HepG2 (cell line): Measurements from ENCODE around the gene TLDC2. TPM values are rescaled to one million over a fixed set of nuclear protein-coding genes. Genes with fewer than 3 reads are reported as not detected.
"Not testable (repeated sequence)": the region's sequence is repeated elsewhere in the genome, so short reads cannot be mapped to it uniquely, and the experiment has no call there.

Experiments used
- ATAC-seq: fragments of 200-7000 bp; cut with Tn5 transposase; 3 replicates; pipeline ENCODE4 v1.9.1; 2020; ENCODE audit warnings: mild to moderate bottlenecking, moderate library complexity
- BruUV-seq: library from RNA; stranded (reverse); fragments of 400-500 nt; replicated peaks from 2 replicates; lab custom pipeline; 2021; lab: Mats Ljungman, UMichigan
- CTCF ChIA-PET: fragments of 300-600 bp; formaldehyde crosslinking; extraction: SDS; loops from one replicate; lab custom pipeline; 2021; ENCODE audit warnings: low total read pairs, inconsistent platforms, low intra/inter-chr PET ratio; lab: Yijun Ruan, JAX
- POLR2A ChIA-PET: fragments of 350-600 bp; sonication (Branson Sonifier 250); formaldehyde crosslinking; loops from one replicate; lab custom pipeline; 2020; ENCODE audit warnings: antibody characterized with exemption, inconsistent platforms; lab: Yijun Ruan, JAX
- DNase-seq: peaks from one replicate; pipeline ENCODE4 v3.0.0-alpha.2; 2015; ENCODE audit warnings: low spot score
- FAIRE-seq: peaks from 3 replicates; lab custom pipeline; 2011; peaks lifted over from hg19 to GRCh38; lab: Jason Lieb, UNC
- H2AFZ ChIP-seq: one replicate; pipeline ENCODE4 v1.6.1; 2011; ENCODE audit warnings: low read length, inconsistent platforms
- H3K27ac ChIP-seq: fragments of 300-600 bp; 3 replicates; pipeline ENCODE4 v1.8.0; 2011; ENCODE audit warnings: mixed run types, mild to moderate bottlenecking, mixed read lengths, low read length, inconsistent platforms; ENCODE audit not compliant: insufficient read depth; ENCODE audit errors: extremely low read length
- H3K27me3 ChIP-seq, 2 experiments: fragments of 200-600 bp in 1 of 2; 2 replicates in 1 of 2; 3 replicates in 1 of 2; pipeline versions ENCODE4 v1.6.0 to v1.8.0; 2011; ENCODE audit warnings: low read length in 2 of 2, mild to moderate bottlenecking in 2 of 2, moderate library complexity in 2 of 2, inconsistent platforms in 1 of 2; ENCODE audit not compliant: insufficient read depth in 2 of 2, control insufficient read depth in 1 of 2
- H3K36me3 ChIP-seq, 2 experiments: fragments of 200-600 bp in 1 of 2; replicated peaks in 1 of 2; 2 replicates in 1 of 2; 3 replicates in 1 of 2; pipeline versions ENCODE4 v1.5.1 to v1.8.0; 2011; ENCODE audit warnings: low read length in 2 of 2, inconsistent platforms in 1 of 2; ENCODE audit not compliant: insufficient read depth in 2 of 2, control insufficient read depth in 1 of 2
- H3K4me1 ChIP-seq: 2 replicates; pipeline ENCODE4 v1.5.1; 2012; ENCODE audit warnings: low read length, inconsistent platforms; ENCODE audit not compliant: insufficient read depth
- H3K4me2 ChIP-seq: 2 replicates; pipeline ENCODE4 v1.6.0; 2011; ENCODE audit warnings: low read depth, low read length, inconsistent platforms
- H3K4me3 ChIP-seq, 3 experiments: fragments of 200-600 bp in 1 of 3; sonication (generic), shearing (Covaris generic) in 1 of 3; replicated peaks in 1 of 3; 2 replicates each; pipeline ENCODE4 v1.5.1; 2011 to 2016; ENCODE audit warnings: low read length in 3 of 3, inconsistent platforms in 2 of 3, low read depth in 2 of 3, mild to moderate bottlenecking in 2 of 3, control low read depth in 1 of 3, mixed read lengths in 1 of 3; ENCODE audit not compliant: insufficient read depth in 1 of 3
- H3K79me2 ChIP-seq: one replicate; pipeline ENCODE4 v1.6.1; 2011; ENCODE audit warnings: low read length, inconsistent platforms; ENCODE audit not compliant: insufficient read depth
- H3K9ac ChIP-seq: 2 replicates; pipeline ENCODE4 v1.6.0; 2011; ENCODE audit warnings: mild to moderate bottlenecking, low read depth, low read length, inconsistent platforms; ENCODE audit not compliant: insufficient read depth
- H3K9me3 ChIP-seq: 2 replicates; pipeline ENCODE4 v1.5.1; 2012; ENCODE audit warnings: mild to moderate bottlenecking, low read length
- H4K20me1 ChIP-seq: 2 replicates; pipeline ENCODE4 v1.6.0; 2011; ENCODE audit warnings: inconsistent platforms, mild to moderate bottlenecking, low read length, moderate library complexity; ENCODE audit not compliant: insufficient read depth
- ATF7-NPFF ChIP-seq: sonication (generic); formaldehyde crosslinking; IDR thresholded peaks from 2 replicates; pipeline ENCODE4 v1.8.1; 2023; ENCODE audit warnings: mild to moderate bottlenecking, low read depth, missing genetic modification reagents, moderate library complexity
- CEBPG ChIP-seq: IDR thresholded peaks from 2 replicates; pipeline ENCODE4 v1.6.1; 2016
- MED8 ChIP-seq: sonication (generic); formaldehyde crosslinking; IDR thresholded peaks from 2 replicates; pipeline ENCODE4 v1.8.1; 2023; ENCODE audit warnings: mild to moderate bottlenecking, missing genetic modification reagents; ENCODE audit not compliant: insufficient replicate concordance
- ZNF256 ChIP-seq: sonication (generic); formaldehyde crosslinking; conservative IDR thresholded peaks from 2 replicates; pipeline ENCODE4 v1.4.0; 2020; ENCODE audit warnings: missing genetic modification reagents
- WGBS: methylation state at CpG from one replicate; pipeline ENCODE4 v1.1.6; 2017; ENCODE audit warnings: low lambda C conversion rate; 5-methylcytosine and 5-hydroxymethylcytosine counted together
- in situ Hi-C: cut with HindIII; loops from 2 replicates; pipeline ENCODE4 v1.10.0; 2017; ENCODE audit warnings: low pct_unique_long_range_greater_than_20kb; ENCODE audit not compliant: extremely low pct_ligation_motif_present
- intact Hi-C: fragments of 100-400 bp; cut with micrococcal nuclease; formaldehyde crosslinking; loops from one replicate; pipeline ENCODE4 v1.10.0; 2022; ENCODE audit not compliant: unreplicated experiment
- polyA plus RNA-seq, 8 experiments: library from polyadenylated mRNA; depleted of rRNA in 3 of 8; stranded (reverse) in 7 of 8; unstranded in 1 of 8; fragments of >200 nt; fragmentation: Illumina TruSeq in 4 of 8; extraction: Trizol in 4 of 8; gene quantifications; 2 replicates each; pipeline versions ENCODE4 v1.2.1 to v1.2.3, GENCODE V29; 2011 to 2016; ENCODE audit warnings: low read depth in 4 of 8, missing spikeins in 1 of 8, mixed read lengths in 1 of 8; ENCODE audit not compliant: insufficient read depth in 1 of 8
- total RNA-seq, 5 experiments: library from RNA; depleted of rRNA; stranded (reverse); fragments of >200 nt; fragmentation: Illumina TruSeq; extraction: Trizol; gene quantifications; 2 replicates each; pipeline ENCODE4 v1.2.3, GENCODE V29; 2016; ENCODE audit warnings: low read depth in 1 of 5
- TF ChIP-seq, protein P1 (sequence below): sonication (generic); formaldehyde crosslinking; IDR thresholded peaks from 2 replicates; pipeline ENCODE4 v1.5.1; 2020; ENCODE audit warnings: mild to moderate bottlenecking, missing genetic modification reagents, borderline replicate concordance

TLDC2 gene
- total and polyA plus RNA-seq, 2 of the 13 experiments (the other 11 are each of a cell fraction or from before 2014, with no cell fraction given) = 1.5 to 1.6 TPM

DNA sequence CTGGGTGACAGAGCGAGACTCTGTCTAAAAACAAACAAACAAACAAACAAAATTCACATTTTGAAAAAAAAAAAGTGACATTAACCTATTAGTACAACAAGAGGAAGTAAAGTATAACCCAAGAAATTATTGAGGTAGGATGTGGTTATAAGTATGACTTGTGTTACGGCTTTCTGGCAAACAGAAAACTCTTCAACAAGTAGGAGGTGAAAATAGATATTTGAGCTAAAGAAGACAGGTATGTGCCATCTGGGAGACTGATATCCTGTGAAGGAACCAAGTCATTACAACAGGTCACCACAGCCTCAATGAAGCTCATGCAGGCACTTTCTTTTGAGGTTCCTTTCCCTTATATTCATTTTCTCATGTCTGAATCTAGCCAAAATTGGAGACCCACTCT is 28.8 kb downstream of the TLDC2 start:
- Histone ChIP-seq H3K27ac (no peak overlapping the region), H3K4me1 (0 out of 2 replicates have a peak, but pooled peaks cover 4% of the 10 kb centered on the region), H3K36me3 (peaks cover 4 to 6% of the 10 kb centered on the region in 2 experiments; a peak in 4 of 5 replicates), H3K4me3 (no peak overlapping the region), H3K79me2 (no peaks in the 10 kb centered on the region), H3K27me3 (no peaks in the 10 kb centered on the region), H3K9ac (no peak overlapping the region), H3K9me3 (no peaks in the 10 kb centered on the region), H4K20me1 (no peaks in the 10 kb centered on the region), H3K4me2 (no peak overlapping the region), H2AFZ (no peak overlapping the region)
- BruUV-seq = no TSS peak
- TF ChIP-seq CEBPG (CRISPR knock-in tag) (no peak), ATF7-NPFF (no peak), MED8 (CRISPR knock-in tag) (no peak), ZNF256 (no peak)
- TF ChIP-seq, protein P1, sequence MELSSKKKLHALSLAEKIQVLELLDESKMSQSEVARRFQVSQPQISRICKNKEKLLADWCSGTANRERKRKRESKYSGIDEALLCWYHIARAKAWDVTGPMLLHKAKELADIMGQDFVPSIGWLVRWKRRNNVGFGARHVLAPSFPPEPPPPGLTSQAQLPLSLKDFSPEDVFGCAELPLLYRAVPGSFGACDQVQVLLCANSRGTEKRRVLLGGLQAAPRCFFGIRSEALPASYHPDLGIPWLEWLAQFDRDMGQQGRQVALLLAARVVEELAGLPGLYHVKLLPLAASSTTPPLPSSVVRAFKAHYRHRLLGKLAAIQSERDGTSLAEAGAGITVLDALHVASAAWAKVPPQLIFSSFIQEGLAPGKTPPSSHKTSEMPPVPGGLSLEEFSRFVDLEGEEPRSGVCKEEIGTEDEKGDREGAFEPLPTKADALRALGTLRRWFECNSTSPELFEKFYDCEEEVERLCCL (CRISPR knock-in tag) = no peak
- CTCF ChIA-PET = no interaction called here
- FAIRE-seq (no peak), DNase-seq (no peak), ATAC-seq (no peak)
- in situ Hi-C loops (no loop called here), intact Hi-C loops (no loop called here)
- POLR2A ChIA-PET = no interaction called here
- WGBS = 97% methylated on average over 2 of the region's 2 CpGs

DNA sequence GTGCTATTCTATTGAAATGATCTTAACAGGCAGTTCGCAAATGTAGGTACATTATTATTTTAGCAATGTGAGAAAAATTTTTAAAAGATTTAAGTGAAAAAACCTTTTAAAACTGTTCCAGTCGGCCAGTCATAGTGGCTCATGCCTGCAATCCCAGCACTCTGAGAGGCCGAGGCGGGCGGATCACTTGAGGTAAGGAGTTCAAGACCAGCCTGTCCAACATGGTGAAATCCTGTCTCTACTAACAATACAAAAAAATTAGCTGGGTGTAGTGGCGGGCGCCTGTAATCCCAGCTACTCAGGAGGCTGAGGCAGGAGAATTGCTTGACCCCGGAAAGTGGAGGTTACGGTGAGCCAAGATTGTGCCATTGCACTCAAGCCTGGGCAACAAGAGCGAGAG is 29.6 kb downstream of the TLDC2 start:
- H3K79me2 ChIP-seq, DNase-seq, in situ Hi-C loops, H3K27ac ChIP-seq, H4K20me1 ChIP-seq, H3K4me2 ChIP-seq, H3K36me3 ChIP-seq, BruUV-seq, ATAC-seq, H2AFZ ChIP-seq, POLR2A ChIA-PET, H3K9ac ChIP-seq, H3K4me1 ChIP-seq, FAIRE-seq, intact Hi-C loops, CTCF ChIA-PET, H3K4me3 ChIP-seq, H3K9me3 ChIP-seq, H3K27me3 ChIP-seq: not testable (repeated sequence)
- WGBS = 97% methylated on average over 10 of the region's 10 CpGs

GRCh38 chr20:36906086-36906485 is 30.1 kb downstream of the TLDC2 start:
- intact Hi-C loops = not testable (repeated sequence)

More at GRCh38 chr20:36906086-36906485, 30.1 kb downstream of the TLDC2 start:
- in situ Hi-C loops, H3K27me3 ChIP-seq, H3K4me3 ChIP-seq, H3K4me2 ChIP-seq, DNase-seq, POLR2A ChIA-PET, H2AFZ ChIP-seq, H3K36me3 ChIP-seq, ATAC-seq, H3K79me2 ChIP-seq, FAIRE-seq, BruUV-seq, H3K4me1 ChIP-seq, CTCF ChIA-PET, H3K9me3 ChIP-seq, H4K20me1 ChIP-seq, H3K9ac ChIP-seq, H3K27ac ChIP-seq: not testable (repeated sequence)
- 98% methylated on average over 7 of the region's 7 CpGs for WGBS
